ENCODE results near the gene EMILIN2. TPM values are rescaled to one million over a fixed set of nuclear protein-coding genes. Genes with fewer than 3 reads are reported as not detected.

EMILIN2 gene
- total and polyA plus RNA-seq, 9 of the 15 experiments (the other 6 are each of a cell fraction or from before 2014, with no cell fraction given), result 0.01 to 0.40 (median 0.19) TPM

DNA sequence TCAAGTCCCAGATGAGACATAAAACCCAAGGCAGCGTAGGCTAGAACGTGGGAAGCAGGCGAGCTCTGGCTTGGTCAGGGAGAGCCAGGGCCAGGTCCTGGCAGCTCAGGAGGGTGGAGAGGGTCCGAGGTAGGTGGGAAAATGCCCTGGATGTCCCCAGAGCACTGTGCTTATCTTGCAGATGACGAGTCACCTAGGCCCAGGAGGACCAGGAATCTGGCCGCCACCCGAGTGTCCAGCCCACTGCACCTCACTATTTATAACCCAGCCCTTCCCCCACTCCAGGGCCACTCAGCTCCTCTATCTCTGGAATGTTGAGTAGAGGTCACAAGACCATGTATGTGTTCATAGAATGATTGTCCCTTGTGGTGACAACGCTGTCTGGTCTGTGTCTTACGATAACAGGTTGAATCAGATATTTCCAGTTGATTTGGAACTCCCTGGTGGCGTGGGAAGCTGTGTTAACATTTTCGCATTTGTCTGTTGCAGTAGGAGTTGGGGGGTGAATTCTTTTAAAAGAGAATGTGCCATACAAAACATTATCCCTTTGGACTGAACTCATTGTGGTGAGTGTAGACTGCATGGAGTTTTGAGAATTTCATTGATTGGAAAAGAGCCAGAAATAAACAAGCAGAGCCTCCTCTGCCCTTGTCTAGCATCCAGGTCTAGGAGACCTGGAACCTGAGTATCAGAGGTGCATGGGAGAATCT, 47.5 kb downstream of the EMILIN2 start (continued):
- peak; percentile 95 for TF ChIP-seq CBFA2T2 (conservative IDR thresholded peaks at IDR 0.05)
- TF ChIP-seq ZNF347 (CRISPR knock-in tag; IDR thresholded peaks at IDR 0.05; ENCODE audit: low read depth), result no peak
- peak; percentile 95 for TF ChIP-seq SMARCE1 (IDR thresholded peaks at IDR 0.05)
- no peak for TF ChIP-seq ATF1 (CRISPR knock-in tag; IDR thresholded peaks at IDR 0.05)
- peak; percentile 72 for TF ChIP-seq ATF1 (tag; IDR thresholded peaks at IDR 0.05)
- TF ChIP-seq CBFB (CRISPR knock-in tag; IDR thresholded peaks at IDR 0.05), result 0 out of 2 replicates have a peak, but pooled peaks have one; percentile 67
- TF ChIP-seq ETV5 (CRISPR knock-in tag; IDR thresholded peaks at IDR 0.05; ENCODE audit: low read depth), result no peak
- 0 out of 2 replicates have a peak, but pooled peaks have one; percentile 25 for TF ChIP-seq PHB2 (IDR thresholded peaks at IDR 0.05; ENCODE audit: low read depth)
- TF ChIP-seq ZNF395 (CRISPR knock-in tag; IDR thresholded peaks at IDR 0.05), result peak; percentile 83
- TF ChIP-seq ZNF217 (CRISPR knock-in tag; IDR thresholded peaks at IDR 0.05), result no peak
- TF ChIP-seq LEF1 (IDR thresholded peaks at IDR 0.05), result peak; percentile 94; the same call in 1 of the 2 replicates
- peak; percentile 97 for TF ChIP-seq EP300 (IDR thresholded peaks at IDR 0.05; ENCODE audit: low read length)
- TF ChIP-seq, protein P1, sequence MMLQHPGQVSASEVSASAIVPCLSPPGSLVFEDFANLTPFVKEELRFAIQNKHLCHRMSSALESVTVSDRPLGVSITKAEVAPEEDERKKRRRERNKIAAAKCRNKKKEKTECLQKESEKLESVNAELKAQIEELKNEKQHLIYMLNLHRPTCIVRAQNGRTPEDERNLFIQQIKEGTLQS (IDR thresholded peaks at IDR 0.05), result peak; percentile 76
- TF ChIP-seq, protein P1 (CRISPR knock-in tag; conservative IDR thresholded peaks at IDR 0.05), result peak; percentile 56; the same call in 1 of the 2 replicates
- peak; percentile 94 for TF ChIP-seq ESRRA (IDR thresholded peaks at IDR 0.05; ENCODE audit: borderline replicate concordance, low read depth)
- TF ChIP-seq HEY1 (CRISPR knock-in tag; IDR thresholded peaks at IDR 0.05; ENCODE audit: borderline replicate concordance), result peak; percentile 74; the same call in 1 of the 2 replicates
- no peak for TF ChIP-seq ZNF696 (CRISPR knock-in tag; conservative IDR thresholded peaks at IDR 0.05)
- no peak for TF ChIP-seq TBP (optimal IDR thresholded peaks at IDR 0.05; ENCODE audit: low read depth, low read length)
- peak; percentile 96 for TF ChIP-seq ARID1B (IDR thresholded peaks at IDR 0.05)
- TF ChIP-seq PHF21A (IDR thresholded peaks at IDR 0.05; ENCODE audit: borderline replicate concordance, low read depth), result peak; percentile 99
- TF ChIP-seq KAT7 (CRISPR knock-in tag; IDR thresholded peaks at IDR 0.05; ENCODE audit: borderline replicate concordance), result 0 out of 2 replicates have a peak, but pooled peaks have one; percentile 32
- peak; percentile 94 for TF ChIP-seq SETDB1 (IDR thresholded peaks at IDR 0.05; ENCODE audit: low read length)
- no peak for TF ChIP-seq ZNF79 (CRISPR knock-in tag; IDR thresholded peaks at IDR 0.05; ENCODE audit: low read depth)
- TF ChIP-seq GATA2 (CRISPR knock-in tag; IDR thresholded peaks at IDR 0.05), result peak; percentile 90
- peak; percentile 65 to 99 for TF ChIP-seq RCOR1 (IDR thresholded peaks at IDR 0.05; ENCODE audit: borderline replicate concordance in 1 of 2, low read depth in 2 of 2, low read length in 2 of 2)
- TF ChIP-seq RFX7 (CRISPR knock-in tag; IDR thresholded peaks at IDR 0.05), result no peak
- TF ChIP-seq ZNF57 (CRISPR knock-in tag; IDR thresholded peaks at IDR 0.05), result 0 out of 2 replicates have a peak, but pooled peaks have one; percentile 0
- peak; percentile 78 for TF ChIP-seq BCOR (IDR thresholded peaks at IDR 0.05)
